Astrocyte of the spinal cord (primary cell): ENCODE data around the gene GMPS.

Experiments used
- DNase-seq: peaks from one replicate; pipeline ENCODE4 v3.0.0; 2011; ENCODE audit warnings: low read depth, low spot score
- H3K4me3 ChIP-seq: 2 replicates; pipeline ENCODE4 v1.5.1; 2011; ENCODE audit warnings: low read depth, mild to moderate bottlenecking, low read length, moderate library complexity
- CTCF ChIP-seq: IDR thresholded peaks from 2 replicates; pipeline ENCODE4 v1.5.1; 2012; ENCODE audit warnings: low read depth, mild to moderate bottlenecking, low read length, inconsistent platforms
- in situ Hi-C: cut with HindIII; loops from 2 replicates; pipeline ENCODE4 v1.10.0; 2017; ENCODE audit warnings: low sequenced_read_pairs

GMPS gene

GRCh38 chr3:155941354-155941753, 70.9 kb downstream of the GMPS start:
- DNase-seq: no peak
- in situ Hi-C loops: no loop called here
- TF ChIP-seq CTCF: no peak
- H3K4me3 ChIP-seq: no peak overlapping the region

GRCh38 chr3:155944081-155944480, 73.6 kb downstream of the GMPS start:
- H3K4me3 ChIP-seq: no peak overlapping the region
- no peak for DNase-seq
- in situ Hi-C loops: no loop called here
- TF ChIP-seq CTCF: no peak

GRCh38 chr3:155946178-155946577, 75.7 kb downstream of the GMPS start:
- no peak overlapping the region for H3K4me3 ChIP-seq
- peak; percentile 82 for DNase-seq
- in situ Hi-C loops: no loop called here
- no peak for TF ChIP-seq CTCF

GRCh38 chr3:155948476-155948875, 78.0 kb downstream of the GMPS start:
- no peak overlapping the region for H3K4me3 ChIP-seq
- in situ Hi-C loops: no loop called here
- DNase-seq: no peak
- no peak for TF ChIP-seq CTCF

- in situ Hi-C loops: no loop called here
- no peak overlapping the region for H3K4me3 ChIP-seq
- TF ChIP-seq CTCF: no peak
- DNase-seq: no peak
Measured at GRCh38 chr3:155949453-155950217, 79.2 kb downstream of the GMPS start.

GRCh38 chr3:155956508-155957411, 86.3 kb downstream of the GMPS start:
- no peak for TF ChIP-seq CTCF
- DNase-seq: no peak
- no peak overlapping the region for H3K4me3 ChIP-seq
- in situ Hi-C loops: no loop called here
